NCI-H226 (cell line): ENCODE results near the gene DSC2.
"Not testable (repeated sequence)": the region's sequence is repeated elsewhere in the genome, so short reads cannot be mapped to it uniquely, and the experiment has no call there.

Experiments used
- DNase-seq: peaks from one replicate; pipeline ENCODE4 v3.0.0-alpha.2; 2015

DSC2 gene

GRCh38 chr18:31102025-31102684 is at the start of gene DSC2:
TSS of gene DSC2 (minus strand) at chr18:31102421. CDS start at chr18:31101971, 450 bp downstream.
- DNase-seq: no peak

- no peak for DNase-seq
Observed at GRCh38 chr18:31149351-31149750, 47.1 kb upstream of the DSC2 start.

- DNase-seq: no peak
Observed at GRCh38 chr18:31148600-31148999, 46.4 kb upstream of the DSC2 start.

GRCh38 chr18:31146809-31147208 is 44.6 kb upstream of the DSC2 start:
- peak; percentile 1 for DNase-seq

GRCh38 chr18:31143025-31143424 is 40.8 kb upstream of the DSC2 start:
- DNase-seq: no peak

- DNase-seq: no peak
Observed at GRCh38 chr18:31138709-31139108, 36.5 kb upstream of the DSC2 start.

- DNase-seq: no peak
Observed at GRCh38 chr18:31134988-31135529, 32.8 kb upstream of the DSC2 start.

GRCh38 chr18:31129398-31130115 is 27.3 kb upstream of the DSC2 start:
- DNase-seq: no peak

- DNase-seq: no peak
Observed at GRCh38 chr18:31125878-31126277, 23.7 kb upstream of the DSC2 start.

- not testable (repeated sequence) for DNase-seq
Observed at GRCh38 chr18:31123125-31123524, 20.9 kb upstream of the DSC2 start.

GRCh38 chr18:31120594-31120993 is 18.4 kb upstream of the DSC2 start:
- DNase-seq: no peak

- no peak for DNase-seq
Observed at GRCh38 chr18:31116853-31117595, 14.8 kb upstream of the DSC2 start.

GRCh38 chr18:31112804-31113203 is 10.6 kb upstream of the DSC2 start:
- no peak for DNase-seq

- DNase-seq: no peak
Observed at GRCh38 chr18:31105733-31106132, 3.5 kb upstream of the DSC2 start.

GRCh38 chr18:31104444-31104843 is 2.2 kb upstream of the DSC2 start:
- no peak for DNase-seq

- DNase-seq: no peak
Observed at GRCh38 chr18:31103423-31103822, 1.2 kb upstream of the DSC2 start.

GRCh38 chr18:31102941-31103340 is 720 bp upstream of the DSC2 start:
- DNase-seq: no peak

- DNase-seq: peak; percentile 2
Observed at GRCh38 chr18:31101183-31102024, 817 bp downstream of the DSC2 start.

GRCh38 chr18:31100436-31101182 is 1.6 kb downstream of the DSC2 start:
- no peak for DNase-seq

GRCh38 chr18:31099450-31100230 is 2.6 kb downstream of the DSC2 start:
- DNase-seq: no peak

- no peak for DNase-seq
Observed at GRCh38 chr18:31098878-31099277, 3.3 kb downstream of the DSC2 start.
